Vagina (tissue), 2 donors: ENCODE data around the gene PTPN6.

Experiments used
- POLR2A ChIP-seq, 2 donors: fragments of 450-650 bp; IDR thresholded peaks; one replicate each; pipeline ENCODE4 v1.6.1; 2017; ENCODE audit warnings: antibody characterized with exemption in 2 of 2, mild to moderate bottlenecking in 2 of 2, moderate library complexity in 2 of 2
- POLR2AphosphoS5 ChIP-seq, 2 donors: sonication (generic); formaldehyde crosslinking; IDR thresholded peaks; one replicate each; pipeline ENCODE4 v1.9.0; 2017; ENCODE audit warnings: antibody characterized with exemption in 2 of 2, mild to moderate bottlenecking in 2 of 2, low read depth in 1 of 2; ENCODE audit not compliant: insufficient read depth in 1 of 2
- TF ChIP-seq, protein P1 (sequence below), 3 experiments: fragments of 450-650 bp in 2 of 3; fragments of 200-600 bp in 1 of 3; sonication (generic) in 1 of 3; IDR thresholded peaks; one replicate each; pipeline ENCODE4 v1.5.1; 2017 to 2019; ENCODE audit warnings: antibody characterized with exemption in 3 of 3, mild to moderate bottlenecking in 2 of 3, moderate library complexity in 2 of 3

GRCh38 chr12:6946920-6947374, 4.2 kb upstream of the PTPN6 start:
- TF ChIP-seq, protein P1, sequence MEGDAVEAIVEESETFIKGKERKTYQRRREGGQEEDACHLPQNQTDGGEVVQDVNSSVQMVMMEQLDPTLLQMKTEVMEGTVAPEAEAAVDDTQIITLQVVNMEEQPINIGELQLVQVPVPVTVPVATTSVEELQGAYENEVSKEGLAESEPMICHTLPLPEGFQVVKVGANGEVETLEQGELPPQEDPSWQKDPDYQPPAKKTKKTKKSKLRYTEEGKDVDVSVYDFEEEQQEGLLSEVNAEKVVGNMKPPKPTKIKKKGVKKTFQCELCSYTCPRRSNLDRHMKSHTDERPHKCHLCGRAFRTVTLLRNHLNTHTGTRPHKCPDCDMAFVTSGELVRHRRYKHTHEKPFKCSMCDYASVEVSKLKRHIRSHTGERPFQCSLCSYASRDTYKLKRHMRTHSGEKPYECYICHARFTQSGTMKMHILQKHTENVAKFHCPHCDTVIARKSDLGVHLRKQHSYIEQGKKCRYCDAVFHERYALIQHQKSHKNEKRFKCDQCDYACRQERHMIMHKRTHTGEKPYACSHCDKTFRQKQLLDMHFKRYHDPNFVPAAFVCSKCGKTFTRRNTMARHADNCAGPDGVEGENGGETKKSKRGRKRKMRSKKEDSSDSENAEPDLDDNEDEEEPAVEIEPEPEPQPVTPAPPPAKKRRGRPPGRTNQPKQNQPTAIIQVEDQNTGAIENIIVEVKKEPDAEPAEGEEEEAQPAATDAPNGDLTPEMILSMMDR (IDR thresholded peaks at IDR 0.05) = no peak
- TF ChIP-seq POLR2A (IDR thresholded peaks at IDR 0.05) (no peak), POLR2AphosphoS5 (IDR thresholded peaks at IDR 0.05; ENCODE audit: insufficient read depth in 1 of 2, low read depth in 1 of 2) (no peak)
